AG04450 (cell line): ENCODE results near the gene P4HTM. TPM values are rescaled to one million over a fixed set of nuclear protein-coding genes. Genes with fewer than 3 reads are reported as not detected.
A peak's percentile ranks its signal among the peaks of the same experiment; 100 is the strongest.
"Not testable (repeated sequence)": the region's sequence is repeated elsewhere in the genome, so short reads cannot be mapped to it uniquely, and the experiment has no call there.

Experiments
- CTCF ChIA-PET: fragments of 300-600, 350-600 bp; formaldehyde crosslinking; extraction: SDS; loops from one replicate; lab custom pipeline; 2022; ENCODE audit warnings: antibody characterized with exemption, inconsistent platforms; lab: Charles Lee
- POLR2A ChIA-PET: fragments of 350-600 bp; formaldehyde crosslinking; extraction: SDS; loops from one replicate; lab custom pipeline; 2021; ENCODE audit warnings: antibody characterized with exemption, inconsistent platforms; lab: Yijun Ruan, JAX
- DNase-seq: peaks from one replicate; pipeline ENCODE4 v3.0.0-alpha.2; 2011; ENCODE audit warnings: low read depth, low spot score
- H3K27ac ChIP-seq: one replicate; pipeline ENCODE4 v1.5.1; 2012; ENCODE audit warnings: low read depth, low read length, control low read depth
- H3K27me3 ChIP-seq: one replicate; pipeline ENCODE4 v1.6.0; 2012; ENCODE audit warnings: low read length; ENCODE audit not compliant: control insufficient read depth, insufficient read depth
- H3K4me3 ChIP-seq: 2 replicates; pipeline ENCODE4 v1.5.1; 2011; ENCODE audit warnings: mild to moderate bottlenecking, low read depth, low read length, control low read depth
- H3K9me3 ChIP-seq: 2 replicates; pipeline ENCODE4 v1.5.1; 2012; ENCODE audit warnings: low read length; ENCODE audit not compliant: control insufficient read depth, insufficient read depth
- CTCF ChIP-seq: IDR thresholded peaks from 2 replicates; pipeline ENCODE4 v1.5.1; 2011; ENCODE audit warnings: low read depth, low read length, control low read depth, inconsistent platforms
- polyA plus RNA-seq: library from polyadenylated mRNA; depleted of rRNA; stranded (reverse); fragments of >200 nt; gene quantifications from 2 replicates; pipeline ENCODE4 v1.2.3, GENCODE V29; 2011

P4HTM gene
- polyA plus RNA-seq, 1 experiment, result 18.2 TPM

GRCh38 chr3:49007068-49007770, 17.2 kb downstream of the P4HTM start, which contains the start of gene WDR6:
Gene WDR6, plus strand, starts transcription at chr3:49007391. Its CDS starts 41 bp downstream, at chr3:49007432.
- H3K27ac ChIP-seq, result peak within 1 kb of the TSS; percentile 98
- ChIA-PET CTCF (interaction anchor here (0.9 to 2.8 kb wide), 9 partner anchors 10 to 267 kb away, joined by 3 to 24 read pairs (median 5); partner anchors contain the start of genes NDUFAF3, P4HTM and QRICH1), POLR2A (interaction anchor here (0.6 to 4.5 kb wide), 18 partner anchors 10 to 969 kb away, joined by 3 to 74 read pairs (median 6); partner anchors contain the start of genes ARIH2, ATRIP, DALRD3 and IMPDH2)
- no peaks in the 10 kb centered on the region for H3K27me3 ChIP-seq
- peaks cover 4% of the 10 kb centered on the region; the same call in 1 of the 2 replicates for H3K9me3 ChIP-seq
- TF ChIP-seq CTCF, result peak; percentile 35; the same call in 1 of the 2 replicates
- H3K4me3 ChIP-seq, result peak within 1 kb of the TSS; percentile 93
- peak; percentile 96 for DNase-seq

- no peak for TF ChIP-seq CTCF
- Histone ChIP-seq H3K4me3 (peak overlapping the region; percentile 93), H3K27ac (peak overlapping the region; percentile 98), H3K9me3 (peaks cover 4% of the 10 kb centered on the region; the same call in 1 of the 2 replicates), H3K27me3 (no peaks in the 10 kb centered on the region)
- peak; percentile 62 for DNase-seq
- POLR2A ChIA-PET, result interaction anchor here (0.5 to 4.5 kb wide), 18 partner anchors 9 to 969 kb away, joined by 3 to 74 read pairs (median 6); partner anchors contain the start of genes ARIH2, ATRIP, DALRD3 and IMPDH2
- CTCF ChIA-PET, result interaction anchor here (1.0 to 2.8 kb wide), 9 partner anchors 9 to 268 kb away, joined by 3 to 24 read pairs (median 5); partner anchors contain the start of genes NDUFAF3 and P4HTM
These were observed 17.9 kb downstream of the P4HTM start for GRCh38 chr3:49007771-49008528.

- not testable (repeated sequence) for H3K27me3 ChIP-seq, DNase-seq, H3K27ac ChIP-seq, H3K9me3 ChIP-seq
- peak overlapping the region; percentile 93 for H3K4me3 ChIP-seq
- ChIA-PET CTCF (interaction anchor here (1.2 to 2.8 kb wide), 5 partner anchors 9 to 269 kb away, joined by 4 to 24 read pairs (median 6); partner anchors contain the start of genes NDUFAF3 and QRICH1), POLR2A (interaction anchor here (1.4 to 3.3 kb wide), 5 partner anchors 9 to 85 kb away, joined by 3 to 74 read pairs (median 6); partner anchors contain the start of genes DALRD3, IMPDH2, NDUFAF3 and QRICH1)
These were observed 18.6 kb downstream of the P4HTM start for GRCh38 chr3:49008627-49009026.

- ChIA-PET POLR2A (interaction anchor here (1.3 to 1.8 kb wide), 5 partner anchors 8 to 20 kb away, joined by 3 to 7 read pairs (median 6); partner anchors contain the start of genes DALRD3, IMPDH2 and NDUFAF3), CTCF (interaction anchor here (1.2 to 2.0 kb wide), 3 partner anchors 8 to 84 kb away, joined by 4 to 7 read pairs (median 6); partner anchors contain the start of gene QRICH1)
- TF ChIP-seq CTCF, result no peak
- Histone ChIP-seq H3K4me3 (no peak overlapping the region), H3K27me3 (no peaks in the 10 kb centered on the region), H3K9me3 (peaks cover 4% of the 10 kb centered on the region; the same call in 1 of the 2 replicates), H3K27ac (no peak overlapping the region)
- DNase-seq, result no peak
These were observed 19.4 kb downstream of the P4HTM start for GRCh38 chr3:49009396-49009795.
